ENCODE measurements around the gene SLC29A2.
A peak's percentile ranks its signal among the peaks of the same experiment; 100 is the strongest.

Gene SLC29A2

GRCh38 chr11:66315921-66316811, 55.4 kb downstream of the SLC29A2 start:
- no peak for DNase-seq

- no peak for DNase-seq
Observed at GRCh38 chr11:66315498-66315885, 56.1 kb downstream of the SLC29A2 start.

GRCh38 chr11:66314561-66315497, 56.7 kb downstream of the SLC29A2 start:
- no peak for DNase-seq

GRCh38 chr11:66314186-66314501, 57.4 kb downstream of the SLC29A2 start:
- no peak for DNase-seq

GRCh38 chr11:66313321-66314185, 58.0 kb downstream of the SLC29A2 start:
- DNase-seq = no peak

DNA sequence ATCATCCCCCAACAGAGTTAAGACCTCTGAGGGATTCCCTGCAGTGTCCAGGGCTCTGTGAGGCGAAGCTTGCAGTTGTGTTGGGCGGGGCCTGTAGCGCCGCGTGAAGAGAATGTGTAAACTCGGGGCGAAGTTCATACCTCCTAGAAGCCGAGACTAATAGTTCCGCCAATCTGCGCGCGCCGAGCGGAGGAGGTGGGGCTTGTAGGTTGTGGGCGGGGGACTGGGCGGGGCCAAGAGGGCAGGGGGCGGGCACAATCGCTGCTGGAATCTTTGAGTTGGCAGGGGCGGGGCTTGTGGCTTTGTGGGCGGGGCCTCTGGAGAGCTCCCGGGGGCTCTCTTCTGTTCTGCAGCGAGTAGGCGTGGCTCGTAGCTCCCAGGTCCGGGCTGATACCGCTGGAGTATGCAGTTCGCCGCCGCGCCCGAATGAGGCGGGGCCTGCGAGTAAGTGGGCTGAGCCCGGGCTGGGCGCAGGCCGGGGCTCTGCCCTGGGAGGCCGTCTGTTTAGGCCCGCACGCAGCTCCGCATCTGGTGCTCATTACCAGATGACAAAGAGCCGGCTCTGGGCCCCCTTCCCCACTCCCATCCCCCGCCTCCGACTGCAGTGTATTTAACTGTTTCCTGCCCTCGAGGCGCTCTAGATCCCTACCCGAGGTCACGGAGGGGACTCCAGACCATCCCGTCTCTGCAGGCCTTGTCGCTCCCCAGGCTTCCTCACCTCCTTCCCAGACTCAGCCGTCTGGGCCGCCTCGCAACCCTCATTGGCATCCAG, 58.8 kb downstream of the SLC29A2 start:
- peak; percentile 94 to 100 (median 98) for DNase-seq
